Stimulated activated CD8-positive, alpha-beta memory T cell treated with anti-CD3 and anti-CD28 coated beads, Interleukin-2, amount 100 ng/mL, for 48 hours (primary cell): ENCODE results near the gene PIP5K1B.

ENCODE experiments used
- DNase-seq, 2 donors: peaks; one replicate each; pipeline ENCODE4 v3.0.0-alpha.2; 2020; ENCODE audit warnings: low read depth in 2 of 2

Gene PIP5K1B

GRCh38 chr9:68771376-68771775 lies 66.3 kb downstream of the PIP5K1B start:
- DNase-seq, result no peak

- DNase-seq, result no peak
These were observed 70.1 kb downstream of the PIP5K1B start for GRCh38 chr9:68775003-68775730.

GRCh38 chr9:68777070-68777763 lies 72.2 kb downstream of the PIP5K1B start:
- no peak for DNase-seq

- DNase-seq, result no peak
These were observed 73.6 kb downstream of the PIP5K1B start for GRCh38 chr9:68778635-68779034.

- peak; percentile 89 to 90 for DNase-seq
These were observed 74.7 kb downstream of the PIP5K1B start for GRCh38 chr9:68779558-68780379.

- no peak for DNase-seq
These were observed 75.3 kb downstream of the PIP5K1B start for GRCh38 chr9:68780380-68780712.

- DNase-seq, result no peak
These were observed 75.7 kb downstream of the PIP5K1B start for GRCh38 chr9:68780720-68781119.

GRCh38 chr9:68781928-68782327 lies 76.9 kb downstream of the PIP5K1B start:
- DNase-seq, result no peak

GRCh38 chr9:68782546-68782945 lies 77.5 kb downstream of the PIP5K1B start:
- no peak for DNase-seq

GRCh38 chr9:68785965-68786364 lies 80.9 kb downstream of the PIP5K1B start:
- no peak for DNase-seq

- DNase-seq, result no peak
These were observed 86.1 kb downstream of the PIP5K1B start for GRCh38 chr9:68791169-68791568.

GRCh38 chr9:68793605-68794343 lies 88.7 kb downstream of the PIP5K1B start:
- no peak for DNase-seq

- DNase-seq, result no peak
These were observed 89.9 kb downstream of the PIP5K1B start for GRCh38 chr9:68794898-68795297.

- no peak for DNase-seq
These were observed 90.4 kb downstream of the PIP5K1B start for GRCh38 chr9:68795411-68795810.

GRCh38 chr9:68797116-68797515 lies 92.1 kb downstream of the PIP5K1B start:
- no peak for DNase-seq

- DNase-seq, result no peak
These were observed 93.4 kb downstream of the PIP5K1B start for GRCh38 chr9:68798423-68798822.

- DNase-seq, result no peak
These were observed 95.8 kb downstream of the PIP5K1B start for GRCh38 chr9:68800836-68801235.

- DNase-seq, result peak in 1 of 2 donors; percentile 17
These were observed 97.5 kb downstream of the PIP5K1B start for GRCh38 chr9:68802525-68803015.

GRCh38 chr9:68804911-68805889 lies 100.2 kb downstream of the PIP5K1B start:
- no peak for DNase-seq

- no peak for DNase-seq
These were observed 101.0 kb downstream of the PIP5K1B start for GRCh38 chr9:68805890-68806517.
